Vagina (tissue), 2 donors: ENCODE data around the gene MESP2. TPM values are rescaled to one million over a fixed set of nuclear protein-coding genes. Genes with fewer than 3 reads are reported as not detected.

ENCODE experiments used
- DNase-seq, 2 donors: peaks; one replicate each; pipeline ENCODE4 v3.0.0-alpha.2; 2017; ENCODE audit errors: extremely low spot score in 2 of 2
- H3K27ac ChIP-seq: fragments of 200-600 bp; sonication (generic); one replicate; pipeline ENCODE4 v1.5.1; 2019
- H3K27me3 ChIP-seq: fragments of 200-600 bp; sonication (generic); one replicate; pipeline ENCODE4 v1.5.1; 2019
- H3K36me3 ChIP-seq, 2 donors: fragments of 200-600 bp; sonication (generic); one replicate each; pipeline ENCODE4 v1.5.1; 2017 to 2019
- H3K4me1 ChIP-seq: fragments of 200-600 bp; sonication (generic); one replicate; pipeline ENCODE4 v1.5.1; 2019
- H3K4me3 ChIP-seq, 2 donors: fragments of 200-600 bp; sonication (generic); 1 replicate in 1 of 2; 2 replicates in 1 of 2; pipeline ENCODE4 v1.5.1; 2016 to 2019
- H3K9me3 ChIP-seq: fragments of 200-600 bp; sonication (generic); one replicate; pipeline ENCODE4 v1.5.1; 2019
- CTCF ChIP-seq, 3 experiments: fragments of 450-650 bp in 2 of 3; fragments of 200-600 bp in 1 of 3; sonication (generic) in 1 of 3; IDR thresholded peaks; one replicate each; pipeline ENCODE4 v1.5.1; 2017 to 2019; ENCODE audit warnings: antibody characterized with exemption in 3 of 3, mild to moderate bottlenecking in 2 of 3, moderate library complexity in 2 of 3
- POLR2A ChIP-seq, 2 donors: fragments of 450-650 bp; IDR thresholded peaks; one replicate each; pipeline ENCODE4 v1.6.1; 2017; ENCODE audit warnings: antibody characterized with exemption in 2 of 2, mild to moderate bottlenecking in 2 of 2, moderate library complexity in 2 of 2
- POLR2AphosphoS5 ChIP-seq, 2 donors: sonication (generic); formaldehyde crosslinking; IDR thresholded peaks; one replicate each; pipeline ENCODE4 v1.9.0; 2017; ENCODE audit warnings: antibody characterized with exemption in 2 of 2, mild to moderate bottlenecking in 2 of 2, low read depth in 1 of 2; ENCODE audit not compliant: insufficient read depth in 1 of 2
- intact Hi-C: fragments of 100-400 bp; cut with DNase I; formaldehyde crosslinking; loops from one replicate; pipeline ENCODE4 v1.15.1; 2023
- total RNA-seq: library from RNA; depleted of rRNA; stranded (reverse); fragments of >200 nt; gene quantifications from one replicate; pipeline ENCODE4 v1.2.3, GENCODE V29; 2016

MESP2 gene
- total RNA-seq, 1 donor from 2014 or later, result not detected

- Histone ChIP-seq H3K36me3 (no peaks in the 10 kb centered on the region), H3K27me3 (no peaks in the 10 kb centered on the region), H3K4me3 (peak overlapping the region; percentile 51 to 79), H3K9me3 (no peaks in the 10 kb centered on the region), H3K27ac (no peak overlapping the region), H3K4me1 (peaks cover 15% of the 10 kb centered on the region)
- TF ChIP-seq POLR2AphosphoS5 (IDR thresholded peaks at IDR 0.05; ENCODE audit: insufficient read depth in 1 of 2, low read depth in 1 of 2) (no peak), POLR2A (IDR thresholded peaks at IDR 0.05) (no peak), CTCF (IDR thresholded peaks at IDR 0.05) (no peak)
- no peak for DNase-seq
- intact Hi-C loops, result no loop called here
These were observed 26.1 kb upstream of the MESP2 start for GRCh38 chr15:89749951-89750559.

- intact Hi-C loops, result no loop called here
- peak within 1 kb of the TSS; percentile 13 for H3K27ac ChIP-seq
- H3K4me3 ChIP-seq, result peak within 1 kb of the TSS; percentile 51 to 79
- no peaks in the 10 kb centered on the region for H3K9me3 ChIP-seq
- TF ChIP-seq CTCF (IDR thresholded peaks at IDR 0.05), result peak; percentile 30 to 83 (median 59)
- no peak for TF ChIP-seq POLR2A (IDR thresholded peaks at IDR 0.05)
- TF ChIP-seq POLR2AphosphoS5 (IDR thresholded peaks at IDR 0.05; ENCODE audit: insufficient read depth in 1 of 2, low read depth in 1 of 2), result peak in 1 of 2 donors; percentile 34
- H3K4me1 ChIP-seq, result peaks cover 15% of the 10 kb centered on the region
- no peak for DNase-seq
- no peaks in the 10 kb centered on the region for H3K27me3 ChIP-seq
- H3K36me3 ChIP-seq, result no peaks in the 10 kb centered on the region
These were observed 25.3 kb upstream of the MESP2 start, which contains the start of gene MESP1 for GRCh38 chr15:89750560-89751542. Gene MESP1, minus strand, starts transcription at chr15:89751249. Its CDS starts 18 bp downstream, at chr15:89751231.

GRCh38 chr15:89751748-89752147 is 24.4 kb upstream of the MESP2 start:
- H3K27me3 ChIP-seq, result no peaks in the 10 kb centered on the region
- no peaks in the 10 kb centered on the region for H3K9me3 ChIP-seq
- DNase-seq, result no peak
- TF ChIP-seq POLR2AphosphoS5 (IDR thresholded peaks at IDR 0.05; ENCODE audit: insufficient read depth in 1 of 2, low read depth in 1 of 2) (no peak), POLR2A (IDR thresholded peaks at IDR 0.05) (no peak), CTCF (IDR thresholded peaks at IDR 0.05) (no peak)
- intact Hi-C loops, result no loop called here
- peaks cover 15% of the 10 kb centered on the region for H3K4me1 ChIP-seq
- H3K27ac ChIP-seq, result no peak overlapping the region
- no peaks in the 10 kb centered on the region for H3K36me3 ChIP-seq
- H3K4me3 ChIP-seq, result no peak overlapping the region

- H3K36me3 ChIP-seq, result no peaks in the 10 kb centered on the region
- H3K4me3 ChIP-seq, result no peak overlapping the region
- intact Hi-C loops, result no loop called here
- DNase-seq, result no peak
- no peaks in the 10 kb centered on the region for H3K27me3 ChIP-seq
- H3K4me1 ChIP-seq, result peaks cover 15% of the 10 kb centered on the region
- H3K27ac ChIP-seq, result no peak overlapping the region
- TF ChIP-seq POLR2A (IDR thresholded peaks at IDR 0.05) (no peak), CTCF (IDR thresholded peaks at IDR 0.05) (no peak), POLR2AphosphoS5 (IDR thresholded peaks at IDR 0.05; ENCODE audit: insufficient read depth in 1 of 2, low read depth in 1 of 2) (no peak)
- no peaks in the 10 kb centered on the region for H3K9me3 ChIP-seq
These were observed 22.3 kb upstream of the MESP2 start for GRCh38 chr15:89753855-89754254.
